HG03060 (cell line): Measurements from ENCODE around the gene VPS13A.

Source experiments
- ATAC-seq: cut with Tn5 transposase; IDR thresholded peaks from one replicate; pipeline ENCODE4 v1.9.1; 2021; ENCODE audit warnings: low read depth, moderate number of reproducible peaks; ENCODE audit not compliant: unreplicated experiment

The VPS13A gene

GRCh38 chr9:77177143-77177893, at the start of gene VPS13A:
Gene VPS13A, plus strand, starts transcription at chr9:77177534. Its CDS starts 171 bp downstream, at chr9:77177705.
- ATAC-seq: peak; percentile 59

GRCh38 chr9:77128125-77128789, 49.1 kb upstream of the VPS13A start:
- ATAC-seq: no peak

GRCh38 chr9:77131399-77131798, 45.9 kb upstream of the VPS13A start:
- no peak for ATAC-seq

GRCh38 chr9:77133011-77133410, 44.3 kb upstream of the VPS13A start:
- no peak for ATAC-seq

- no peak for ATAC-seq
These were observed 35.0 kb upstream of the VPS13A start for GRCh38 chr9:77142366-77142765.

- no peak for ATAC-seq
These were observed 27.5 kb upstream of the VPS13A start for GRCh38 chr9:77149879-77150278.

GRCh38 chr9:77152289-77152688, 25.0 kb upstream of the VPS13A start:
- no peak for ATAC-seq

GRCh38 chr9:77156646-77157371, 20.5 kb upstream of the VPS13A start:
- no peak for ATAC-seq

GRCh38 chr9:77158772-77159513, 18.4 kb upstream of the VPS13A start:
- ATAC-seq: no peak

- ATAC-seq: no peak
These were observed 16.1 kb upstream of the VPS13A start for GRCh38 chr9:77161191-77161590.

GRCh38 chr9:77161966-77162365, 15.4 kb upstream of the VPS13A start:
- ATAC-seq: no peak

GRCh38 chr9:77162366-77162765, 15.0 kb upstream of the VPS13A start:
- ATAC-seq: no peak

GRCh38 chr9:77163884-77164283, 13.4 kb upstream of the VPS13A start:
- ATAC-seq: no peak

- ATAC-seq: no peak
These were observed 11.1 kb upstream of the VPS13A start for GRCh38 chr9:77166193-77166592.

- no peak for ATAC-seq
These were observed 6.2 kb upstream of the VPS13A start for GRCh38 chr9:77170991-77171699.

GRCh38 chr9:77175151-77175550, 2.2 kb upstream of the VPS13A start:
- ATAC-seq: no peak

GRCh38 chr9:77176106-77176505, 1.2 kb upstream of the VPS13A start:
- no peak for ATAC-seq

- ATAC-seq: no peak
These were observed 620 bp upstream of the VPS13A start for GRCh38 chr9:77176686-77177142.

- ATAC-seq: peak; percentile 0
These were observed 810 bp downstream of the VPS13A start for GRCh38 chr9:77177894-77178794.
